Epithelial cell of esophagus (primary cell): ENCODE results near the gene RMND5A.
"Not testable (repeated sequence)": the region's sequence is repeated elsewhere in the genome, so short reads cannot be mapped to it uniquely, and the experiment has no call there.

Source experiments
- DNase-seq: peaks from one replicate; pipeline ENCODE4 v3.0.0; 2010; ENCODE audit warnings: low read depth
- H3K4me3 ChIP-seq: 2 replicates; pipeline ENCODE4 v1.5.1; 2011; ENCODE audit warnings: mild to moderate bottlenecking, low read length, control low read depth
- TF ChIP-seq, protein P1 (sequence below): IDR thresholded peaks from 2 replicates; pipeline ENCODE4 v1.5.1; 2011; ENCODE audit warnings: low read depth, mild to moderate bottlenecking, low read length, control low read depth, inconsistent platforms; ENCODE audit not compliant: insufficient read depth; ENCODE audit errors: missing control alignments

RMND5A gene

DNA sequence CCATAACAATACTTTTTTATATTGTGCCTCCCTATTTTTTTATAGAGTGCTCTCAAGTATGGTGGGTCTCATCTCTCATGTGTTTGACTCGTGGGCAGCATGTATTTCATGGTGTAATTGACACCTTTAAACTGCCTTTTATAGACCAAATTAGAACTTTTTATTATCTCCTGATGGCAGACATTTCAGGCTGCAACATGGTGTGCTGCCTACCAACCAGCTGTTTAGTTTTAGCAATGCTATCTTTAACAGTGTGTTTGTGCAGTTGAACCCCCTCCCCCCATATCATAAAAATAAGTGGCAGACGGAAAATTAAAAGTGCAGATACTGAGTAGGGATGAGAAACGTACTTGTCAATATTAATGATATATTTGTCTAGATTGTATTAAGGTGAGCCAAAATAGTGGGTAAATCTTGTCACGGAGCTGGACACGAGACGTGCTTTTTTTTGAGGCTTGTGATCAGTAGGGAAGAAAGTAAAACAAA, 12.0 kb downstream of the RMND5A start:
- H3K4me3 ChIP-seq, DNase-seq: not testable (repeated sequence)

DNA sequence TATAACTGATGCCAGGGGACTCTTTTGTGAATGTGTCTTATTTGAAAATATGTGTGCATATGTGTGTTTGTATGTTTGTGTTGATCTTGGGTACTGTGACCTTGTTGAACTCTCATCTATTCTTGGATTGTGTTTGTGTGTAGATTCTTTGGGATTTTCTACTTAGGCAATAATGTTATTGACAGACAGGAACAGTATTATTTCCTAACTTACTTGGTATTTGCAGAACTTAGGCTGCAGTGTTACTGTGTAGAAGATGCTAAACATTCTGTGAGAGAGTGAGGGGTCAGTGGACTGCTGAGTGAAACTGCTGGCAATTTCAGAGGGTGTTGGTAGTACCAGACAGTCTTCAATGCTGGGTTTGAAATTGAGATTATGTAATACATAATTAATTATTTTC, 12.7 kb downstream of the RMND5A start:
- not testable (repeated sequence) for H3K4me3 ChIP-seq, DNase-seq

DNA sequence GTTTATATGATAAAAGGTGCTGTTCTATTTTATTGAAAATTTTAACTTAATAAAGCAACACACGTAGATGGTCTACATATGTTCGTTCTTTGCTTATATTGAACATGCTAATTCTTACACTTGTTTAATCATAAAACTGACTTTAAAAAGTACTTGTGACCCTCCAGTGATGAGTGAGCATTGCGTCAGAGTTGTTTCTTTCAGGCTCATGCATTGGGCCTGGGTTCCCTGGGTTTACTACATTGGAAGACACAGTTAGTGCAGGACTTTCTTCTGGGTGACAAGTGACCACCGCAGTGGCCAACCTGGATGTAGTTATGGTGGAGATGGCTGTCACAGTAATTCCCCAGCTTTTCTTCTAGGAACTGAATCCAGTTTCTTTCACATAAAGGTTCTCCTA, 13.4 kb downstream of the RMND5A start:
- not testable (repeated sequence) for H3K4me3 ChIP-seq, DNase-seq

DNA sequence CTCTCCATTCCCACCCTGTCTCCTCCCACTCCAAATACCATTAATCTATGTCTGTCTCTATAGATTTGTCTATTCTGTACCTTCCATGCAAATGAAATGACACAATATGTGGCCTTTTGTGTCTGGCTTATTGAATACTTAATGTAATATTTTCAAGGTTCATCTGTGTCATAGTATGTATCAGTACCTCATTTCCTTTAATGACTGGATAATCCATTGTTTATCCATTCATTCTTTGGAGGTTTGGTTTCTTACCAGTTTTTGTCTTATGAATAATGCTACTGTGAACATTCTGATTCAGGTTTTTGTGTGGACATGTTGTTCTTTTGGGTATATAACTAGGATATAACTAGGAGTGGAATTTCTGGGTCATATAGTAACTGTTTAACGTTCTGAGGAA, 14.8 kb downstream of the RMND5A start:
- peak; percentile 63 for DNase-seq
- H3K4me3 ChIP-seq = not testable (repeated sequence)

DNA sequence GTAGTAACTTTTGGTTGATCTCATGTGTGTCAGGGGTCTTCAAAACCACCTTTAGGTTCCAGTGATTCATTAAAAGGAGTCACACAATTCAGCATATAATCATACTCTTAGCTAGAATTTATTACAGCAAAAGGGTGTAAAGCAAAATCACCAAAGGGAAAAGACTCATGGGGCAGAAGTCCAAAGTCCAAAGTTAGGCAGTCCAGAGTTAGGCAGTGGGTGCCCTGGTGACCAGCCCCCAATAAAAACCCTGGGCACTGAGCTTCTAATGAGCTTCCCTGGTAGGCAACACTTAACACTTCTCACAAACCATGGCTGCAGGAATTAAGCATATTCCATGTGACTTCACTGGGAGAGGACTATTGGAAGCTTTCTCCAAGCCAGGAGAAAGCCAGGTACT, 19.4 kb downstream of the RMND5A start:
- DNase-seq, H3K4me3 ChIP-seq: not testable (repeated sequence)

DNA sequence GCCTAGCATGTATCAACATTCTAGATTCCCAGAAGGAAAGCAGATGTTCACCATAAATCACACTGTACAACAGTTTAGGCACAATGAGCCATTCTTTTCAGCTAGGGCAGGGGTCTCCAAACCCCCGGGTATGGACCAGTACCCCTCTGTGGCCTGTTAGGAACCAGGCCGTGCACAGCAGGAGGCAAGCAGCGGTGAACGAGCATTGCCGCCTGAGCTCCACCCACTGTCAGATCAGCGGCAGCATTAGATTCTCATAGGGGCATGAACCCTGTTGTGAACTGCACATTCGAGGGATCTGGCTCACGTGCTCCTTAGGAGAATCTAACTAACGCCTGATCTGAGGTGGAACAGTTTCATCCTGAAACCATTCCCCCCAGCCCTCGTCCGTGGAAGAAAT, 19.8 kb downstream of the RMND5A start:
- not testable (repeated sequence) for H3K4me3 ChIP-seq, DNase-seq

DNA sequence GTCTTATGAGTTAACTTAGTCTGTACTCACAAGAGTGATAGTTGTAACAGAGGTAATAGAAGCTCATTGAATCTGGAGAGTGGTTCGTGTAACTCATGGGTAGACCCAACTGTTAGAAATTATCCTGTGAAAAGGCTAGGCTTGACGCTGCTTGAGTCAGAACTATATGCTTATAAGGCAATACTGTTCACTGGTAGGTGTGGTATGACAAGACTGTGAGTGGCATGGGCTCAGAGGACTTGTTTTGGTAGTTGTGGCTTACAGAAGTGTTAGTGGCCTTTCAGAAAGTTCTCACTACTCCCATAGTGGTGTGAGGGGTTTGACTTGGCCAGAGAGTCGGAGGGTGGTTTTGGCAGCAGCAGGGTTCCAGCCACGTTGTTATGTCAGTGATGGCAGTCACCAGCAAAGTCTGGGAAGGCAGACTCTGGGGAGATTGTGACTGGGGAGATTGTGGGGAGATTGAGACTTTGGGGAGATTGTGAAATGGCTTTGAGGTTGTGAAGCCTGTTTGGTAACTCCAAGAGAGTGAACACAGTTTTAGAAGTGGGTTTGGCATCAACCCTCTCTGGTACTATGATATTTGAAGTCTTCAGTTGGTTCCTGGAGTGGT, 21.9 kb downstream of the RMND5A start:
- H3K4me3 ChIP-seq = not testable (repeated sequence)

DNA sequence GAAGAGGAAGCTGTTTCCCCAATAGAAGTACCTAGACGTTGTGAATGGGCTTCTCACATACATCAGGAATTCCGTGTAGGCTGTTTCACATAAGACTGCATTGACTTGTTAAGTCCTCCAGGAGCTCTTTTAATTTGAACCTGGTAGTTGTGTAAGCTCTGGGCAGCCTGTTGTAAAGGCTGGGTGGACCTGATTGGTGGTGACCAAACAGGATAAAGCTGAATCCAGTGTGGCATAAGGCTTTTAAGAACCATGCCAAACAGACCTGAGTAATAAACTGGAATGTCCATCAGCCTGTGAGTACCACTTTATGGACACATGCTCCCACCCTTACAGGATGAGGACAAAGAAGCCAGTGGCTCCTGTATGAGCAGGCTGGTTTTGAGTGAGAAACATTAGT, 24.1 kb downstream of the RMND5A start:
- TF ChIP-seq, protein P1, sequence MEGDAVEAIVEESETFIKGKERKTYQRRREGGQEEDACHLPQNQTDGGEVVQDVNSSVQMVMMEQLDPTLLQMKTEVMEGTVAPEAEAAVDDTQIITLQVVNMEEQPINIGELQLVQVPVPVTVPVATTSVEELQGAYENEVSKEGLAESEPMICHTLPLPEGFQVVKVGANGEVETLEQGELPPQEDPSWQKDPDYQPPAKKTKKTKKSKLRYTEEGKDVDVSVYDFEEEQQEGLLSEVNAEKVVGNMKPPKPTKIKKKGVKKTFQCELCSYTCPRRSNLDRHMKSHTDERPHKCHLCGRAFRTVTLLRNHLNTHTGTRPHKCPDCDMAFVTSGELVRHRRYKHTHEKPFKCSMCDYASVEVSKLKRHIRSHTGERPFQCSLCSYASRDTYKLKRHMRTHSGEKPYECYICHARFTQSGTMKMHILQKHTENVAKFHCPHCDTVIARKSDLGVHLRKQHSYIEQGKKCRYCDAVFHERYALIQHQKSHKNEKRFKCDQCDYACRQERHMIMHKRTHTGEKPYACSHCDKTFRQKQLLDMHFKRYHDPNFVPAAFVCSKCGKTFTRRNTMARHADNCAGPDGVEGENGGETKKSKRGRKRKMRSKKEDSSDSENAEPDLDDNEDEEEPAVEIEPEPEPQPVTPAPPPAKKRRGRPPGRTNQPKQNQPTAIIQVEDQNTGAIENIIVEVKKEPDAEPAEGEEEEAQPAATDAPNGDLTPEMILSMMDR = no peak
- DNase-seq = peak; percentile 29
- H3K4me3 ChIP-seq = no peak overlapping the region

More for the DNA sequence above, 21.9 kb downstream of the RMND5A start:
- not testable (repeated sequence) for DNase-seq

DNA sequence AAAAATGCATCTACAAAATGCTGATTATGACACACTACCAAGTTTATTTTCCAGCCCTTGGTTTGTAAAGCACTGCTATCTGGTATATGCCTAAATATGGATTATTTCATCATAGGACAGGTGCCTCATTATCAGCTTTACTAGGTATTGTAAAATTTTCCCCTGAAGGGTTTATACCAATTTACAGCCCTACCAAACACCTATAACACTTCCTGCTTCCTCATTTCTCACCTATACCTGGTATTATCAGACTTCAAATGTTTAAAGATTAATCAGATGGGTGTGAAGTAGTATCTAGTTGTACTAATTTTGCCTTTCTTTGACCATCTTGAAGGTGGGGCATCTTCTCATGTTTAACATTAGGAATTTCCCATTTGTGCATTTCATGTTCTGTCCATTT, 26.8 kb downstream of the RMND5A start:
- TF ChIP-seq, protein P1 = no peak
- no peak for DNase-seq
- H3K4me3 ChIP-seq = no peak overlapping the region

DNA sequence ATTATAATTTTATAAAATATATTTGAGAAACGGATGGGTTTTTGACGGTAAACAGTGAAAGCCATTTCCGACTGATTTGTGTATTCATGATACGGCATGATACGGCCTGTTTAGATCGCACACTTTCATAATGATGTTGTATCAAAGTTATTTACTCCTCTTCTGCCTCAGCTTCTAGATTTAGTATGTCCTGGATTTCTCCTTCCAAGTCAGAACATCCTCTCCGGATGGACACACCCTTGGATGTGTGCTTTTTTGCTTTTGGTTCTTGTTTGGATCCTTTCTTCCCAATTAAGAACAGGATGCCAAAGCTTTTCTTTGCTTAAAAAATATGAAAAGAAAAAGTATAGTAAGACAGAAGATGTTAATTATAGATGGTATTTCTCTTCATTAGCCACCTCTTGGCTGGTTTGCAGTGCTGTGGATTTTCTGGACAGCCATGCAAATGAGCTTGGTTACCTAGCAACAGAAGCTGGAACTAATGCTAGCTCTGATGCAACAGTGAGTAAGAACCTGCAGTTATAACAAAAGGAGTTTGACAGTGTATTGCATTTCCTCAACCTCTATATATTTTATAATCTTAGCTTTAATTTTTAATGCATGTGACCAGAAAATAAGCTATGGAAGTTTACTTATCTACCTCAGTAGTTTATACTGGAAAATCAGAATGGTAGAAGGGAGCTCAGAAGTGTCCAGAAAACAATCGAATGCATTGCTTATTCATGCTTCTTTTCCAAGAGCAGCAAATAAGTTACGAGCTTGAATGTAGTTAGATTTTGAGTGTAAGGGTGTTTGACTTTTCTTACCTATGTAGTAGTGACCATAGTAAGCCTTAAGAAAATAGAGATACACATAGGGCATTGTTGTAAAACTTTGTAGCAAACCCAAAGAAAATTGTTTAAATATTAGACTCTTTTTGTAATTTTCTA, 27.9 kb downstream of the RMND5A start:
- TF ChIP-seq, protein P1 = no peak
- DNase-seq = peak; percentile 89
- no peak overlapping the region for H3K4me3 ChIP-seq
